GM21619 (cell line): ENCODE measurements around the gene TESK1.
"Not testable (repeated sequence)": the region's sequence is repeated elsewhere in the genome, so short reads cannot be mapped to it uniquely, and the experiment has no call there.

Source experiments
- ATAC-seq: cut with Tn5 transposase; IDR thresholded peaks from one replicate; pipeline ENCODE4 v1.9.1; 2021; ENCODE audit not compliant: unreplicated experiment

Gene TESK1

DNA sequence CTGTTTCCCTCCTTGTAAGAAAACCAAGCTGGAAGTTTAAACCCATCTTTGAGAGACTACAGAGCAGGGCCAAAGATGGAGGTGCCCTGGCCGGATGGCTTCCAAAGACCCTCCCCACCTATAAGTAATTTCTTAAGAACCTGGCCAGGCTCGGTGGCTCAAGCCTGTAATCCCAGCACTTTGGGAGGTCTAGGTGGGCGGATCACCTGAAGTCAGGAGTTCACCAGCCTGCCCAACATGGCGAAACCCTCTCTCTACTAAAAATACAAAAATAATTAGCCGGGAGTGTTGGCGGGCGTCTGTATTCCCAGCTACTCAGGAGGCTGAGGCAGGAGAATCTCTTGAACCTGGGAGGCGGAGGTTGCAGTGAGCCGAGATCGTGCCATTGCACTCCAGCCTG is 40.7 kb downstream of the TESK1 start:
- not testable (repeated sequence) for ATAC-seq

DNA sequence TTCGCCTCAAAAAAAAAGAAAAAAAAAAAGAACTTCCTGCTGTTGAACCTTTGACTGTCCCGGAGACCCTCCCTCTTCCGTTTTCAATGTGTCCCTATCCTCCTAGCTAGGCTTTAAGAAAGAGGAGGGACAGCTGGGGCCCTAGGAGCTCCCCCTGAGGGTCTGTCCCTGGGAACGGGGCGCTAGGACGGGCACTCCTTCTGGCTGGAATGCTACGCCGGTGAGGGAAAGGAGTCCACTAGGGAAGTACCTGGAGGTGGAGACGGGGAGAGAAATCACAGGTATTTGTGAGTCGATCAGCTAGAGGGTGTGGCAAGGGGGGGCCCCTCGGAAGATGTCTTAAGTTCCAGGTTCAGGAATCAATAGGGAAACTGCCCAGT is 41.1 kb downstream of the TESK1 start:
- no peak for ATAC-seq

DNA sequence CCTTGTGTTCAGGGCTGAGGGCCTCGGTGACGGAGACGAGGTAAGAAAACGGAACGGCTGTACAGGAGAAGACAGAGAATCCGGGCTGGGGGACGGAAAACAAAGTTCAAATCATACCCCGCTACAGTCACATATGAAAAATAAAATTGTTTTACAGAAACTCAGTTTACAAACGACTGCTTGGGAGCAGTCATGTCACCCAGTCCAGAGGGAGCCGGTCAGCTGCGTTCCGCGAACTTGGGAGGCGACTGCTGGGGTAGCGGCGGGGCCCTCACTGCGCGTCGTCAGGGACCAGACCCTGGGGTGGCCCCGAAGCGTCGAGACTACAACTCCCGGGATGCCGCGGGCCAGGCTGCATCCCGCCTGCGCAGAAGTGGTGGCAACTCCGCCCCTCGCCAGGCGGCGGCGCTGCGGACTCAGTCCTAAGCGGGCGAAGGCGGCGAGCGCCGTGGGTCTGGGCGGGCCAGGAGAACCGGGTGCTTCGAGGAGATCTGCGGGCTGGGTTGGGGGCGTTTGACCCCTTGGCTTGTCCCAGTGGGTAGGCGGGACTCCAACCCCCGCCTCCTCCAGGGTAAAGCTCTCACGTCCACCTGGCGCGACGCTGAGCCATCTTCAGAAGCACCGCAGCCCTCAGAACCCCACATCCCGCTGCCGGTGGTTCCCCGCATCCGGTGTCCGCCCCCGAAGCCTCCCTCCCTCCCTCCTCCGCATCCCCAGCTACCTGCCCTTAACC is 41.6 kb downstream of the TESK1 start:
- peak; percentile 75 for ATAC-seq

DNA sequence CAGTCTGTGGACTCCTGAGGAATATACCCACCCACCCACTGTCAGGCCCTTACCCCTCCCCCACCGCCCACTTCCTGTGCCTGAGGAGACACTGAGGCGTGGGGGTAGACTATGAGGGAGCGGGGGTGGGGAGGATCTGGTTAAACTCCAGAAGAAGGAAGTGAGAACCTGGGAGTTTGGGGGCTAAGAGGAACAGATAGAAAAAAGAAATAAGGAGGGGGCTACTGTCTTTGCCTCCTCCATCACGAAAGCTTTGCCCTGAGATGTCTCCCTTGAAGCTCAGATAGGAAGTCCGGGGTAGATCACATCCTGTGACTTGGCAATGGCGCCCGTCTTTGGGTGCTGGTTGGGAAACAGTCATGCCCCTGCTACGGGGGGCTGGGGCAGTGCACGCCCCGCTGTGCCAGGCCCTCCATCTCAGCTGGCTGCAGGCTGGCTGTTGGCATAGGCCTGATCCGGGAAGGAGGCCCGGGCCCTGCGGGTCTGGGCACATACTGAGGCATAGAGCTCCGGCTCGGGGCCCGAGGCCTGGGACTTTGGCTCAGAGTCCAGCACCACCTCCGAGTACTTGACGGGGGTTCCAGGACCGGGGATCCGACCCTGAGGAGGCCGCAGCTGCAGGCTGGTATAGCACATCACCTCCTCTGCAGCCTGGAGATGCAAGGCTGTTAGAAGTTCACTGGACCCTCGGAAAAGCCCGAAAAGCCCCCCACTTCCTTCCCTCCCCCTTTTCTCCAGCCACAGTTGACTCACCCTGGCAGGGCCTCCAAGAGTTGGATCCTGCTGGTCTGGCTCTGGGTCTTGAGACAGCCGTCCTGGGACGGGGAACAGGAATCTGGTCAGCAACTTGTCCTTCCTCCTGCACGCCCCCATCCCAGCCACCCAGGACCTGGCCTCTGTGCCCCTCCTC is 44.6 kb downstream of the TESK1 start:
- no peak for ATAC-seq

DNA sequence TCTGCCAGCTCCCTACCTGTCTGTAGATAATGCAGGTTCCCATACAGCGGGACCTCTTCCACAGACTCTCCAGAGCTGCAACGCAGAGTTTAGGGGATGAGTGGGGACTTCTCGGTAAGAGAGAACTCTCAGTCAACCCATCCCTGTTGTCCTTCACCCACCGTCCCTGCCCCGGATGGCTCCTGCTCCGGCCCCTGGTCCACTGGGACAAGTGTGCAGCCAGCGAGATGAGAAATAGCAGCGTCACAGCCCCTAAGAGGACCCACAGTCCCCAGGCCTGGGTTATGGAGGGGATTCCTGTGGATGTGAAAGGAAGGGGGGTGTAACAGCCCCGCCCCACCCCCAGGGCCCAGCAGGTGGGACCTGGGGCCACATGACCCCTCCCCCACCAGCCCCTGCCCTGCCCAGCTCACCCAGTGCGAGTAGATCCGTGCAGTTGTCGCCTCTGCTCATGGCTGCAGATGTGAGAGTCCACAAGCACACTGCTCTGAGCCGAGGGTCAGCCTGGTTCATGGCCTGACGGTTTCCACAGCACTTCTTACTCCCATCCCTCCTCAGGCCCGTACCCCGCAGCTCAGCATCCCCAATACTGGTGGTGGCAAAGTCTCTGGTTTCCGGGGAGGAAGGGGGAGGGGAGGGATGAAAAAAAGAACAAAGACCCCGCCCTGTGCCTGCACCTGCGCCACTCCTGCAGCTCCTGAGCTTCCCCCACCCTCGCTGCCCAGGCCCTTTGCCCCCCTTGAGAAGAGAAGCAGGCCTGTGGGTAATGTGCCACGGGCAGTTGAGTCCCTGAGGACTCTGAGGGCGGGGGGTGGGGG is 45.5 kb downstream of the TESK1 start, which contains the start of gene SIT1:
SIT1 (minus strand) TSS at position 591 of the 818 bp plus-strand sequence; CDS start at position 513, 78 bp downstream.
- no peak for ATAC-seq

DNA sequence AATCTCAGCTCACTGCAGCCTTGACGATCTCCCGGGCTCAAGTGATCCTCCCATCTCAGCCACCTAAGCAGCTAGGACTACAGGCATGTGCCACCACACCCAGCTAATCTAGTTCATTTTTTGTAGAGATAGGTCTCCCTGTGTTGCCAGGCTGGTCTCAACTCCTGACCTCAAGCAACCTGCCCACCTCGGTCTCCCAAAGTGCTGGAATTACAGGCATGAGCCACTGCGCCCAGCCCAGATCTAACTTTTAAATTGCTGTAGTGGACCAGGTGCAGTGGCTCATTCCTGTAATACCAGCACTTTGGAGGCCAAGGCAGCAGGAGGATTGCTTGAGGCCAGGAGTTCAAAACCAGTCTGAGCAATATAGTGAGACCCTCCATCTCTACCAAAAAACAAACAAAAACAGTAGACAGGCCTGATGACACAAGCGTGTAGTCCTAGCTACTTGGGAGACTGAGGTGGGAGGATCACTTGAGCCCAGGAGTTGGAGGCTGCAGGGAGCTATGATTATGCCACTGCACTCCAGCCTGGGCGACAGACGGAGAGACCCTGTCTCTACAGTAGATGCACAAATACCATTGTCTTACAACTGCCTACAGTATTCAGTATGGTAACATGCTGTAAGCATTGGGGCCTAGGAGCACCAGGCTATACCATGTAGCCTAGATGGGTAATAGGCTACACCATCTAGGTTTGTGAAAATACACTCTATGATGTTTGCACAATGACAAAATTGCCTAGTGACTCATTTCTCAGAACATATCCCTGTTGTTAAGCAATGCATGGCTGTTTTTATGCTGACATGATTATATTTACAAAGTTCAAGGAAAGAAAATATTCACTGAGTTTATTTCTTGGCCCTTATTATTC is 47.1 kb downstream of the TESK1 start:
- no peak for ATAC-seq

DNA sequence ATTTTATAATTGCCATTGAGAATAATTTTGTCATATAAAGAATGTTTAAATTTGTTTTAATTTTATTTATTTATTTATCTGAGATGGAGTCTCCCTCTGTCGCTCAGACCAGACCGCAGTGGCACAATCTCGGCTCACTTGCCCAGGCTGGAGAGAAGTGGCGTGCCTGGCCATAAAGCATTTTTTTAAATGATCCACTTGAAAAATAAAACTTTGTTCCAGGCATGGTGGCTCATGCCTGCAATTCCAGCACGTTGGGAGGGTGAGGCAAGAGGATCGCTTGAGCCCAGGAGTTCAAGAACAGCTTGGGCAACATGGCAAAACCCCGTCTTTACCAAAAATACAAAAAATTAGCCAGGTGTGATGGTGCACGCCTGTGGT is 47.8 kb downstream of the TESK1 start:
- ATAC-seq, result no peak

DNA sequence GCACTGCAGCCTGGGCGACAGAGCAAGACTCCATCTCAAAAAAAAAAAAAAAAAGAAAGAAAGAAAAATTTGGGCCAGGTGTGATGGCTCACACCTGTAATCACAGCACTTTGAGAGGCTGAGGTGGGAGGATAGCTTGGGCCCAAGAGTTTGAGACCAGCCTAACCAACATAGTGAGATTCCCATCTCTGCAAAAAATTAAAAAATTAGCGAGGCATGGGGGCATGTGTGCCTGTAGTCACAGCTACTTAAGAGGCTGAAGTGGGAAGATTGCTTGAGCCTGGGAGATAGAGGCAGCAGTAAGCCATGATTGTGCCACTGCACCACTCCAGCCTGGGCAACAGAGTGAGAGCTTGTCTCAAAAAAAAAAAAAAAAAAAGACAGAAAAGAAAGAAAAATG is 48.5 kb downstream of the TESK1 start:
- ATAC-seq, result no peak

DNA sequence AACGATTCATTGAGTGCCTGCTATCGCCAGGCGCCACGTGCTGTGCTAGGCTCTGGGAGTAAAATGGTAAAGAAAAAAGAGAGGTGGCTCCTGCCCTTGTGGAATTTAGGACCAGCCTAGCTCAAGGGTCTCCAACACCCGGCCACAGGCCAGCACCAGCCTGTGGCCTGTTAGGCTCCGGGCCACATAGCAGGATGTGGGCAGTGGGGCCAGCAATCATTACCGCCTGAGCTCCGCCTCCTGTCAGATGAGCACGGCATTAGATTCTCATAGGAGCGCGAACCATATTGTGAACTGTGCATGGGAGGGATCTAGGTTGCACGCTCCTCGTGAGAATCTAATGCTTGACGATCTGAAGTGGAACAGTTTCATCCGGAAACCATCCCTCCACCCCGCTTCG is 51.3 kb downstream of the TESK1 start:
- no peak for ATAC-seq

DNA sequence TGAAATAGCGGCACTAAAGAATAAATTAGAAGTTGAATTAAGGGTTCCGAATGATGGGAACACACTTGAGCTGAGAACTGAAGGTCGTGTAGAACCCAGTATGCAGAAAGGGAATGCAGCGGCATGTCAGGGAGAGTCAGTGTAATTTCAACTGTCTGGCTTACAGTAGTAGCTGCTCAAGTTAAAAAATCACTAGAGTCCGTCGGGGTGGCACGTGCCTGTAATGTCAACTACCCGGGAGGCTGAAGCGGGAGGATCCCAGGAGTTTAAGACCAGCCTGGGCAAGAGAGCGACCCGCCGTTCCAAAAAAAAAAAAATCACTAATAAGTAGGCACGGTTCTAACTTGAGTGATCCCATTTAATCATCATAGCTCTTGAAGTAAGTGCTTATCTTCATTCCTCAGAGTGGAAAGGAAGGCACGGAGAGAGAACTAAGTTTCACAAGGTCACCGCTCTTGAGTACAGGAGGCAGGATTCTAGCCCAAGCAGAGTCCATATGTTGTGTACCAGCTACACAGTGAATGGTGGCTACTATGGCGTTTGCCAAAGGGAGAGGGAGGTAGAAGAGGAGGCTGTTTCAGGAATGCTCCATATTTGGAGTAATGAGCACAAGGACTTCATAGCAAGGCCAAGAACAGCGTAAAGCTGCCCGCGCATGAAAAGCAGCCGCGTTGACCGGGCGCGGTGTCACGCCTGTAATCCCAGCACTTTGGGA is 51.9 kb downstream of the TESK1 start:
- no peak for ATAC-seq

DNA sequence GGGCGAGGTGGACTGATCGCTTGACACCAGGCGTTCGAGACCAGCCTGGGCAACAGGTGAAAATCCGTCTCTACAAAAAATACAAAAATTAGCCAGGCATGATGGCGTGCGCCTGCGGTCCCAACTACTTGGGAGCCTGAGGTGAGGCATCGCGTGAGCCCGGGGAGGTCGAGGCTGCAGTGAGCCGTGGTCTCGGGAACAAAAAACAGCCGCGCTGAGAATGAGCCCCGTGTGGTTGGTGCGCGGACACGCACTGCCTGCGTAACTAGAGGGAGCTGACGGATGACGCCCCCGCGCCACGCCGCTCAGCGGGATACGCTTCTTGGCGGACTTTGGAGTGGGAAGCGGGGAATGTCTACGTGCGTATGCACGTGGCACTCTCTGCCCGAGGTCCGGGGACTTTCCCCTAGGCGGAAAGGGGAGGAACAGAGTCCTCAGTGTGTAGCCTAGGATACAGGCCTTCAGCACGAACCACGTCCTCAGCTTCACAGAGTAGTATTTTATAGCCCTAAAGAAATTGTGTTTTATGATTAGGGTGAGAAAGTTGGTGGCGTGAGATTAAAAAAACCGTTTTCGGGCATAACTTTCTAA is 52.6 kb downstream of the TESK1 start, which contains the start of gene RMRP:
RMRP (minus strand) TSS at position 474 of the 591 bp plus-strand sequence.
- ATAC-seq, result peak; percentile 87

DNA sequence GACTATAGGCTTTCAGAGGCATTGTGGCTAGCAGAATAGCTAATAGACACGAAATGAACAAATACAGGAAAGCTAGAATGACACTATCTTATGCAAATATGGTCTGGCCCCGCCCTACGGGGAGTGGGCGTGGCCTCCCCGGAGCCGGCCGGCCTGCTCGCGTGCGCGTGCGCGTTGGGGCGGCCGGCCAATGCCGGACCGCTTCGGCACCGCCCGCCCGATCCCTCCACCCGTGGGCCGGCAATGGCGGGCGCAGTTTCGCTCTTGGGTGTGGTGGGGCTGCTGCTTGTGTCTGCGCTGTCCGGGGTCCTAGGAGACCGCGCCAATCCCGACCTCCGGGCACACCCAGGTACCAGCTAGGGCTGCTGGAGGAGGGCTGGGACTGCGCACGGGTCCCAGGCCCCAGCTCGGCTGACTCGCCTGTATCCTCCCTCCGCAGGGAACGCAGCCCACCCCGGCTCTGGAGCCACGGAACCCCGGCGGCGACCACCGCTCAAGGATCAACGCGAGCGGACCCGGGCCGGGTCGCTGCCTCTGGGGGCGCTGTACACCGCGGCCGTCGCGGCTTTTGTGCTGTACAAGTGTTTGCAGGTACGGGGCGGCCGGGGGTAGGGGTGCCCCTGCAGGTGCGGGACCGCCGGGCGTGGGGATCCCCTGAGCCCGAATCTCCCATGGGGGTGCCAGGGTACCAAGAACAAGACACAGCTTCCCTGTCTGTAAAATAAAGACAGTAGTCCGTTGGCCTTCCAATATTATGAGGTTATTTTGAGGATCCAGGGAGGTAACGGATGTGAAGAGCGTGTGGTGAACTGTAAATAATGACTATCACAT is 53.3 kb downstream of the TESK1 start, which contains the start of gene CCDC107:
CCDC107 (plus strand) TSS at position 156 of the 831 bp plus-strand sequence; CDS start at position 244, 88 bp downstream.
- ATAC-seq, result peak; percentile 43

DNA sequence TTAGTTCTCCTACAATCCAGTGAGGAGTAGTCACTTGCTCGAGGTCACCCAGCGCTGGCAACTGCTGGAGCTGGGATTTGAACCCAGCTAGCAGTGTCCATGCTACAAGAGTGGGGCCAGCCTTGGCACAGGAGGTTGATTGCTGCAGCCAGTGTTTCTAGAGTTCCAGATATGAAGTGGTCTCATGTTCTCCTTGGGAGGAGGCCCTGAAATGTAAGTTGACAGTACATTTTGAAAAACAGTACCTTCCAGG is 53.8 kb downstream of the TESK1 start:
- ATAC-seq, result no peak

DNA sequence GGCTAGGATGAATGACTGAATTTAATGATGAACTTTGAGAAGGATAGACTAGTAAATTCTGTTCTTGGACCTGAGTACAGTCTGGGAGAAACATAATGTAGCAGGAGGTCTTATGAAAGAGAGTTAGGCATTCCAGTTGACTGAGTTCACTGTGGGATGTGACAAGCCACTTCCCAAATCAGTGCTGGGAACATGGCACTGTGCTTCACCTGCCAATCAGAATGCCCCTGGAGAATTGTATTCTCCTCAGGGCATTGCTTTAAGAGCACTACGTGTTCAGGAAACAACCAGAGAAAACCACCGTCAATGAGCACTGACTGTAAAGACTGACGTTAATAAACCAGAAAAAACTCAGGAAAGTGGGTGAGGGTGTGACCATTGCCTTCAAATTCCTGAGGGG is 54.3 kb downstream of the TESK1 start:
- ATAC-seq, result no peak
